Keratinocyte (primary cell): ENCODE results near the gene PIGW. TPM values are rescaled to one million over a fixed set of nuclear protein-coding genes. Genes with fewer than 3 reads are reported as not detected.

Experiments used
- DNase-seq: peaks from one replicate; pipeline ENCODE4 v3.0.0-alpha.2; 2011; ENCODE audit warnings: low read depth, missing footprints, low spot score
- FAIRE-seq: peaks from 2 replicates; lab custom pipeline; 2011; peaks lifted over from hg19 to GRCh38; lab: Jason Lieb, UNC
- H2AFZ ChIP-seq: 2 replicates; pipeline ENCODE4 v1.6.0; 2012; ENCODE audit warnings: low read length, control low read depth, inconsistent platforms; ENCODE audit not compliant: control insufficient read depth
- H3K27ac ChIP-seq: 2 replicates; pipeline ENCODE4 v1.5.1; 2011; ENCODE audit warnings: low read length; ENCODE audit not compliant: control insufficient read depth, insufficient read depth
- H3K27me3 ChIP-seq: 3 replicates; pipeline ENCODE4 v1.6.0; 2011; ENCODE audit warnings: low read length; ENCODE audit not compliant: control insufficient read depth, insufficient read depth; ENCODE audit errors: extremely low read depth
- H3K36me3 ChIP-seq, 2 experiments: 2 replicates in 1 of 2; 3 replicates in 1 of 2; pipeline ENCODE4 v1.5.1; 2011; ENCODE audit warnings: low read length in 2 of 2, mild to moderate bottlenecking in 1 of 2; ENCODE audit not compliant: control insufficient read depth in 2 of 2, insufficient read depth in 2 of 2; ENCODE audit errors: extremely low read depth in 1 of 2
- H3K4me1 ChIP-seq: 3 replicates; pipeline ENCODE4 v1.5.1; 2011; ENCODE audit warnings: low read length; ENCODE audit not compliant: control insufficient read depth, insufficient read depth; ENCODE audit errors: extremely low read depth
- H3K4me2 ChIP-seq: 3 replicates; pipeline ENCODE4 v1.6.0; 2011; ENCODE audit warnings: low read depth, low read length; ENCODE audit not compliant: control insufficient read depth, insufficient read depth; ENCODE audit errors: extremely low read depth
- H3K4me3 ChIP-seq, 3 experiments: fragments of 200-600 bp in 1 of 3; sonication (generic) in 1 of 3; 2 replicates in 2 of 3; 3 replicates in 1 of 3; pipeline ENCODE4 v1.5.1; 2011 to 2016; ENCODE audit warnings: low read length in 3 of 3, mild to moderate bottlenecking in 3 of 3, control low read depth in 2 of 3, inconsistent platforms in 1 of 3, low read depth in 1 of 3, mixed read lengths in 1 of 3, mixed run types in 1 of 3, moderate library complexity in 1 of 3; ENCODE audit not compliant: control insufficient read depth in 2 of 3, insufficient read depth in 2 of 3; ENCODE audit errors: extremely low read depth in 1 of 3
- H3K79me2 ChIP-seq: 2 replicates; pipeline ENCODE4 v1.6.0; 2012; ENCODE audit warnings: low read length; ENCODE audit not compliant: control insufficient read depth, insufficient read depth
- H3K9ac ChIP-seq: 3 replicates; pipeline ENCODE4 v1.6.0; 2011; ENCODE audit warnings: low read length; ENCODE audit not compliant: control insufficient read depth, insufficient read depth; ENCODE audit errors: extremely low read depth
- H3K9me1 ChIP-seq: 3 replicates; pipeline ENCODE4 v1.6.0; 2011; ENCODE audit warnings: low read length; ENCODE audit not compliant: control insufficient read depth, insufficient read depth; ENCODE audit errors: extremely low read depth
- H3K9me3 ChIP-seq: 2 replicates; pipeline ENCODE4 v1.5.1; 2012; ENCODE audit warnings: low read depth, low read length; ENCODE audit not compliant: control insufficient read depth
- H4K20me1 ChIP-seq: 3 replicates; pipeline ENCODE4 v1.6.0; 2011; ENCODE audit warnings: low read length; ENCODE audit not compliant: control insufficient read depth, insufficient read depth; ENCODE audit errors: extremely low read depth
- EZH2 ChIP-seq: IDR thresholded peaks from one replicate; pipeline ENCODE4 v1.6.1; 2012; ENCODE audit warnings: inconsistent platforms, mild to moderate bottlenecking, low read length, moderate library complexity
- dilution Hi-C: fragments of 300-500 bp; cut with MboI; formaldehyde crosslinking; loops from one replicate; pipeline ENCODE4 v1.7.0; 2020; ENCODE audit warnings: low sequenced_read_pairs; ENCODE audit not compliant: extremely low pct_ligation_motif_present
- polyA plus RNA-seq, 5 experiments: library from polyadenylated mRNA; depleted of rRNA in 3 of 5; stranded (reverse) in 3 of 5; stranded (forward) in 1 of 5; unstranded in 1 of 5; fragments of >200 nt; gene quantifications; 1 replicate in 1 of 5; 2 replicates in 3 of 5; 3 replicates in 1 of 5; pipeline versions ENCODE4 v1.2.1 to v1.2.3, GENCODE V29; 2011 to 2012; ENCODE audit warnings: missing spikeins in 2 of 5, low read depth in 1 of 5, low replicate concordance in 1 of 5
- TF ChIP-seq, protein P1 (sequence below), 3 experiments: IDR thresholded peaks in 1 of 3; conservative IDR thresholded peaks in 1 of 3; optimal IDR thresholded peaks in 1 of 3; 2 replicates in 2 of 3; 3 replicates in 1 of 3; pipeline versions ENCODE3 to v1.5.1; 2011; ENCODE audit warnings: low read length in 3 of 3, mild to moderate bottlenecking in 3 of 3, moderate library complexity in 2 of 3, control low read depth in 1 of 3, inconsistent platforms in 1 of 3; ENCODE audit not compliant: insufficient read depth in 2 of 3; ENCODE audit errors: extremely low read depth in 1 of 3

The PIGW gene
- polyA plus RNA-seq, 1 donor (not counting 4 experiments of a cell fraction or from before 2014, with no cell fraction given), result 9.8 TPM

DNA sequence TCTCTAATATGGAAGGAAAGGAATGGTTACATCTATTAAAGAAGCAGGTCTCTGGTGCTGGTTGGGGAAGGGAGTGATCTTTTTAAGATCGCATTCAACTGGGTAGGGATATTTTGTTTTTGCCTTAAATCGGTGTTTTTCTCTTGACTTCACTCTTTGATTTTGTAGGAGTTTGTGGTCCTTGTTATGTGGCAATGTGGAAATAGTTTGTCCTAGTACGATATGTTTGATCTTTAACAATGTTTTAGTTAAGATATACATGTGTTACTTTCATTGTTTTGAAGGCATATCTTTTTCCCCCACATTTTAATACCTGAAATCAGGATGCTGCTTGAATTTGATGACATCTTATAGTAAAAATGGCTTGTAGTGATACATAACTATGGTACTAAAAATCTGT, 18.7 kb downstream of the PIGW start:
- Histone ChIP-seq H3K27ac (no peak overlapping the region), H3K4me1 (peaks cover 3% of the 10 kb centered on the region), H3K4me2 (no peak overlapping the region), H4K20me1 (peaks cover 13% of the 10 kb centered on the region), H3K4me3 (no peak overlapping the region), H3K79me2 (peaks cover 91% of the 10 kb centered on the region), H3K36me3 (peaks cover 14 to 28% of the 10 kb centered on the region in 2 experiments), H3K9me3 (no peaks in the 10 kb centered on the region), H2AFZ (no peak overlapping the region), H3K9ac (no peak overlapping the region), H3K27me3 (no peaks in the 10 kb centered on the region), H3K9me1 (no peaks in the 10 kb centered on the region)
- DNase-seq (no peak), FAIRE-seq (no peak)
- dilution Hi-C loops, result no loop called here
- TF ChIP-seq EZH2, result no peak
- TF ChIP-seq, protein P1, sequence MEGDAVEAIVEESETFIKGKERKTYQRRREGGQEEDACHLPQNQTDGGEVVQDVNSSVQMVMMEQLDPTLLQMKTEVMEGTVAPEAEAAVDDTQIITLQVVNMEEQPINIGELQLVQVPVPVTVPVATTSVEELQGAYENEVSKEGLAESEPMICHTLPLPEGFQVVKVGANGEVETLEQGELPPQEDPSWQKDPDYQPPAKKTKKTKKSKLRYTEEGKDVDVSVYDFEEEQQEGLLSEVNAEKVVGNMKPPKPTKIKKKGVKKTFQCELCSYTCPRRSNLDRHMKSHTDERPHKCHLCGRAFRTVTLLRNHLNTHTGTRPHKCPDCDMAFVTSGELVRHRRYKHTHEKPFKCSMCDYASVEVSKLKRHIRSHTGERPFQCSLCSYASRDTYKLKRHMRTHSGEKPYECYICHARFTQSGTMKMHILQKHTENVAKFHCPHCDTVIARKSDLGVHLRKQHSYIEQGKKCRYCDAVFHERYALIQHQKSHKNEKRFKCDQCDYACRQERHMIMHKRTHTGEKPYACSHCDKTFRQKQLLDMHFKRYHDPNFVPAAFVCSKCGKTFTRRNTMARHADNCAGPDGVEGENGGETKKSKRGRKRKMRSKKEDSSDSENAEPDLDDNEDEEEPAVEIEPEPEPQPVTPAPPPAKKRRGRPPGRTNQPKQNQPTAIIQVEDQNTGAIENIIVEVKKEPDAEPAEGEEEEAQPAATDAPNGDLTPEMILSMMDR (optimal IDR thresholded peaks at IDR 0.05 in 1 of 3, IDR thresholded peaks at IDR 0.05 in 1 of 3, conservative IDR thresholded peaks at IDR 0.05 in 1 of 3; ENCODE audit: extremely low read depth in 1 of 3, insufficient read depth in 2 of 3, low read length in 3 of 3), result no peak

DNA sequence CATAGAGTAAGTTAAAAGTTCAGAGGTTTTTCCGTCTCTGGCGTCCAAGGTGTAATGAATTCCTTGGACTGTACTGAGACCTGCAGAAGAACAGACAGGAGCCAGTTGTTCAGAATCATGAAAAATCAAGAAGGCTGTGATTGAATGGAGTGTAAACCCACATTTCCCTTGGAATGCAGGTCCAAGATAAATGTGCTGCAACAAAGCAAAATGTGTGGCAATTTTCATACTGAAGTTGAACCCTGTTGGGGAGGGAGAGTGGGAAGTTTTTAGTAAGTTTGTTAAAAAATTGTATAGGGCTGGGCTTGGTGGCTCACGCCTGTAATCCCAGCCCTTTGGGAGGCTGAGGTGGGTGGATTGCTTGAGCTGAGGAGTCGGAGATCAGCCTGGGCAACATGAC, 31.3 kb downstream of the PIGW start:
- DNase-seq (no peak), FAIRE-seq (no peak)
- no peak for TF ChIP-seq EZH2
- TF ChIP-seq, protein P1 (optimal IDR thresholded peaks at IDR 0.05 in 1 of 3, IDR thresholded peaks at IDR 0.05 in 1 of 3, conservative IDR thresholded peaks at IDR 0.05 in 1 of 3; ENCODE audit: extremely low read depth in 1 of 3, insufficient read depth in 2 of 3, low read length in 3 of 3), result no peak
- no peaks in the 10 kb centered on the region for H3K27me3 ChIP-seq
- H3K4me2 ChIP-seq, result no peak overlapping the region
- no peak overlapping the region for H3K9ac ChIP-seq
- no peak overlapping the region for H3K4me3 ChIP-seq
- no peak overlapping the region for H3K27ac ChIP-seq
- no peaks in the 10 kb centered on the region for H3K4me1 ChIP-seq
- peaks cover 44% of the 10 kb centered on the region for H3K79me2 ChIP-seq
- H3K9me1 ChIP-seq, result no peaks in the 10 kb centered on the region
- H4K20me1 ChIP-seq, result peaks cover 3% of the 10 kb centered on the region
- no peaks in the 10 kb centered on the region for H3K9me3 ChIP-seq
- peaks cover 26 to 30% of the 10 kb centered on the region in 2 experiments for H3K36me3 ChIP-seq
- no peak overlapping the region for H2AFZ ChIP-seq
- dilution Hi-C loops, result no loop called here
